GM23248 (cell line): ENCODE results near the gene NPR2.

ENCODE experiments used
- EZH2 ChIP-seq: fragments of 200-600 bp; sonication (generic); IDR thresholded peaks from 2 replicates; pipeline ENCODE4 v1.6.1; 2018; ENCODE audit warnings: antibody characterized with exemption, mild to moderate bottlenecking; ENCODE audit not compliant: insufficient read depth, poor library complexity, severe bottlenecking
- EZH2phosphoT487 ChIP-seq: fragments of 200-600 bp; sonication (generic); IDR thresholded peaks from 2 replicates; pipeline ENCODE4 v1.6.1; 2018; ENCODE audit warnings: antibody characterized with exemption, moderate library complexity, mild to moderate bottlenecking, low read depth; ENCODE audit not compliant: insufficient read depth

- TF ChIP-seq EZH2 (no peak), EZH2phosphoT487 (no peak)
Measured at GRCh38 chr9:35769763-35770162, 21.6 kb upstream of the NPR2 start.
